Right forelimb (tissue), 1 donor: ENCODE results near the gene PCGF3.
"Not testable (repeated sequence)": the region's sequence is repeated elsewhere in the genome, so short reads cannot be mapped to it uniquely, and the experiment has no call there.

ENCODE experiments used
- DNase-seq: peaks from one replicate; pipeline ENCODE4 v3.0.0-alpha.2; 2018

Gene PCGF3

GRCh38 chr4:742742-743311 lies 37.2 kb downstream of the PCGF3 start:
- peak; percentile 73 for DNase-seq

- no peak for DNase-seq
Measured at GRCh38 chr4:743463-744211, 38.0 kb downstream of the PCGF3 start.

GRCh38 chr4:744212-744841 lies 38.7 kb downstream of the PCGF3 start:
- DNase-seq = no peak

GRCh38 chr4:747546-748170 lies 42.0 kb downstream of the PCGF3 start:
- DNase-seq = no peak

- DNase-seq = no peak
Measured at GRCh38 chr4:748461-748860, 42.8 kb downstream of the PCGF3 start.

- no peak for DNase-seq
Measured at GRCh38 chr4:749698-750666, 44.4 kb downstream of the PCGF3 start.

GRCh38 chr4:751676-752075 lies 46.0 kb downstream of the PCGF3 start:
- no peak for DNase-seq

GRCh38 chr4:752196-752861 lies 46.7 kb downstream of the PCGF3 start:
- no peak for DNase-seq

GRCh38 chr4:753186-753585 lies 47.6 kb downstream of the PCGF3 start:
- not testable (repeated sequence) for DNase-seq

- DNase-seq = no peak
Measured at GRCh38 chr4:754221-755120, 48.8 kb downstream of the PCGF3 start.

GRCh38 chr4:757111-757510 lies 51.5 kb downstream of the PCGF3 start:
- no peak for DNase-seq

- not testable (repeated sequence) for DNase-seq
Measured at GRCh38 chr4:759810-760209, 54.2 kb downstream of the PCGF3 start.

GRCh38 chr4:760616-761015 lies 55.0 kb downstream of the PCGF3 start:
- no peak for DNase-seq

GRCh38 chr4:761086-761485 lies 55.5 kb downstream of the PCGF3 start:
- no peak for DNase-seq

- DNase-seq = no peak
Measured at GRCh38 chr4:761739-762138, 56.1 kb downstream of the PCGF3 start.

GRCh38 chr4:762211-763190 lies 56.9 kb downstream of the PCGF3 start:
- no peak for DNase-seq

GRCh38 chr4:763191-763810 lies 57.7 kb downstream of the PCGF3 start:
- DNase-seq = no peak

- DNase-seq = no peak
Measured at GRCh38 chr4:763922-764321, 58.3 kb downstream of the PCGF3 start.
